NCI-H128 (cell line): Measurements from ENCODE around the gene TMEM140.
"Not testable (repeated sequence)": the region's sequence is repeated elsewhere in the genome, so short reads cannot be mapped to it uniquely, and the experiment has no call there.

Source experiments
- DNase-seq: peaks from one replicate; lab custom pipeline; 2025; ENCODE audit not compliant: unreplicated experiment; lab: John Stamatoyannopoulos, UW

TMEM140 gene

DNA sequence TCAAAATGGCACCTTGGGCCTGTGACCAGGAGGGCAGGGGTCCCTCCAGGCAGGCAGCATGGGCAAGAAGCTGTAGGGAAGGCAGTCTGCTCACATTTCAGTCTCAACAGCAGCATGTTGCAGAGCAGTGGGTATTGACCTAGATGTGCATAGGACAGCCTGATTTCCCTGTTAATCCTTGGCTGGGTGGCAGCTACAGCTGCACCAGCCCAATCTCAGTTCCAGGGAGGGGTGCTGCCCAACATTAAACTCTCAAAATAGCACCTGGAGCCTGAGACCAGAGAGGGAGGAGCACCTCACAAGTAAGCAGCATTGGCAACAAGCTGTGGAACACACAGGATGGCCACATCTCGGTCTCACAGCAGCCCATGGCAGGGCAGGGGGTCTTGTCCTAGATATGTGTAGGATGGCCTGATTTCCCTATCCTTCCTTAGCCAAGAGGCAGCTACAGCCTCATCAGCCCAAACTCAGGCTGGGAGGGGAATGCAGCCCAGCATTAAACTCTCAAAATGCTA lies 10.3 kb downstream of the TMEM140 start:
- no peak for DNase-seq

DNA sequence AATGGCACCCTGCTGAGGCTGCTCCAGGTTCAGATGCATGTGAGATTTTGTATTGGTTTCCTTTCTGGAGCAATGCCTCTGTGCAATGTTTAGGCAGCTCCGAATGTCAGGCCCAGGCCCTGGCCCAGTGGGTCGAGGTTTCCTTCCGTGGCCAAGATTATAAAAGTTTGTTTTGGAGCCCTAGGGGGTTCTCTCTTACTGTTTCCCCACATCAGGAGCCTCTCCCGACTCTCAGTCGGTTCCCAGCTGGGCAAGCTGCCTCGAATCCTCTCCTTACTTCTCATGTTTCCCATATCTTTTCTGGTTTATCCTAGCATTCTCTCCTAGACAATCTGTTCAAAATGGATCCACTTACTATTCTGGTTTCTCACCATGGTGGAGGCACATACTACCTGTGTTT lies 11.0 kb downstream of the TMEM140 start:
- DNase-seq = no peak

DNA sequence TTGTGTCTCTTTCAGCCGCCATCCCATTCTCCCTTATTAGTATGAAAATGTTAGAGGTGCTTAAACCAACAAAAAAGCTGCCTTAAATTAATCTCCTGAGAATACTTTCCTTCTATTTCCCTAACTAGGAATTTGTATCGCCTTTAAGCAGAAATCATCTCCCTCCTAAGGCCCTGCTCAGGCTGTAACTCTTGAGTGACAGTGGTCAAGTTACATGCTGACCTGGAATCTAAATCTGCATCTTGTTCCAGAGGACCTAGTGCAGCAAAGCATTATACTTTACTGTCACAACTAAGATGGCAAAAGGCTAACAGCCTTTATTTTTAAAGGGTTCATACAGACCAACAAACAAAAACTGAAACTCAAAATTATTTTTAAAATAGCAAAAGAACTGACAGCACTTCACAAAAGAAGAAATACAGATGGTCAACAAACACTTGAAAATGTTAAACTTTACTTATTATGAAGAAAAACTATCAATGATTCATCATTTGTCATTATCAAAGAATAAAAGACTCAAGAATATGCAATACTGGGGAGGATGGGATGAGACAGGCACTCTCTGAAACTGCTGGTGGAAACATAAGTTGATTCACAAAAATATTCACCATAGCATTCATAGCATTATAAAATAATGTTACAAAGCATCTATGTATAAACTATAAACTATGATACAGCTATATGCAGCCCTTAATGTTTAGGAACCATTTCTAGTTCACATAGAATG lies 11.7 kb downstream of the TMEM140 start:
- no peak for DNase-seq

DNA sequence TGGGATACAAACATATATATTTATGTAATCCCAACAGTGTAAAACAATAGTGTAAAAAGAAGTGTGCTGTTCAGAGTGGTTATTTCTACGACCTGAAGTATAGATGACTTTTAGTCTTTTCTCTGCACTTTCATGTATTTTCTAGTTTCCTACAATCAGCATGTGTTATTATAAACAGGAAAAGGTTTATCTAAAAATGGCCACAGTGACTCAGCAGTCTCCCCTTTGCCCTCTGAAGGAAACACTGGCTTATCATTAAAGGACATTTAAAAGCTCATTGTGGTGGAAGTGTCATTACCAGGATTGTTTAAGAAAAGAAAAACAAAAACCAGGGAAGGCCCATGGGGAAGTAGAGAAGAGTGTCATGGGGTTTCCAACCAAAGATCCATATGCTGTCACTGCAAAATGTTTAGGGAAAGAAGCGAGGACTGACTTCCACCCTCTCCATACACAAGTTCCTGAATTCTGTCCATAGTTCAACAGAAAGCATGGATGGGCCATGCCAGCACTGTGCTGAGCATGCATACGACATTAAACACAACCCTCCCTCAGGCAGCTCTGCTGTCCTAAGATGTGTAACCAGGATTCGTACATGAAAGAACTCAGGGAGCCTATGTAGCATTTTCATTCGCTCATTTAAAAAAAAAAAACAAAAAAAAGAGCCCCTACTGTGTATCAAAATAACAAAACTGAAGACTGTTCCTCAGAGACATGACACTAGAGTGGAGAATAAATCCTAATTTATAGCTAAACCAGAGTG lies 12.4 kb downstream of the TMEM140 start:
- DNase-seq = no peak

DNA sequence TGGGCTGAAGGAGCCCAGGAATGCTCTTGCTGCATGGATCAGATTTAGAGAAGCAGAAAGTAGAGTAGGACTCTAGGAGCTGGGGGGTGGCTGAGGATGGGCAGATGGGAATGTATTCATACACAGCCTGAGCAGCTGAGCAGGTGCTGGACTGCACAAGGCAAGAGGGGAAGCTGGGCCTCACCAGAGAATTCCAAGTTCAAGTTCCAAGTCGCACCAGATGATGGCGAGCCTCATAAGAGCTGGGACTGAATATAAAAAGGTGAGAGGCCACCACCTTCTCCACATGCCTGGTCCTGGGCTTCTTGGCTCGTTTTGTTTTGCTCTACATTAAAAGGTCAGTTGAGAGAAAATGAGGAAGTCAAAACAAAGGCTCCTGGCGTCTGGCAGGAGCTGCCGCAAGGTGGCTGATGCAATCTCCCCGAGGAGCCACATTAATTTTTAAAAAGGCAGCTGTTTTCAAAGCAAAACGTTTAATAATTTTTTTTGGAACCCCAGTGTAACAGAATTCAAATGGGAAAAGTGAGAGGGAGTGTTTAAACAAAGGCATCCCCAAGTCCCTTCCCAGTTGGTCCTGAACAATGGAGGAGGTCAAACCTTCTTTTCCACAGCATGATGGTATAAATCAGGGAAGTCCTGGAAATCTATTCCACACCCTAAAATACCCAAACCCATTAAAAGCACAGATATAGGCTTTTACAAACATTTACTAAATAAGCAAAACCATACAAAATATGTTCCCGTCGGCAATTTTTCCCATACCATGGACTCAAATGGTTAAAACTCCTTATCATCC lies 13.2 kb downstream of the TMEM140 start:
- no peak for DNase-seq

DNA sequence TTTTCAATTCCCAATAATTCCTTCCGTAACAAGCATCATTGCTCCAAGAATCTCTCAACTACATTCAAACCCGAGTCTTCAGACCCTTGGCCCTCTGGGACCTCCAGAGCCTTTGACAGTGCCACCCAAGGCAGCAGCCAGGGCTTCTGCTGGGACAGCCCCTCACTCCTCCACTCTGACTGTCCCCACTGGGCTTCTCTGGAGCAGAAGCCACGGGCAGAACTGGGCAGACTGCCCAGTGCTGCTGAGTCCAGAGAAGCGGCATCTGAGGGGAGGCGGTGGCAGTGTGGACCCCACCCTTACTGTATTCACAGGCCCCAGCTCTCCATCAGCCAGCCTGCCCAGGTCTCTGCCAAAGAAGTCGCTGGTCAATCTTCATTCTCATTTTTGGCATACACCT lies 13.8 kb downstream of the TMEM140 start:
- no peak for DNase-seq

DNA sequence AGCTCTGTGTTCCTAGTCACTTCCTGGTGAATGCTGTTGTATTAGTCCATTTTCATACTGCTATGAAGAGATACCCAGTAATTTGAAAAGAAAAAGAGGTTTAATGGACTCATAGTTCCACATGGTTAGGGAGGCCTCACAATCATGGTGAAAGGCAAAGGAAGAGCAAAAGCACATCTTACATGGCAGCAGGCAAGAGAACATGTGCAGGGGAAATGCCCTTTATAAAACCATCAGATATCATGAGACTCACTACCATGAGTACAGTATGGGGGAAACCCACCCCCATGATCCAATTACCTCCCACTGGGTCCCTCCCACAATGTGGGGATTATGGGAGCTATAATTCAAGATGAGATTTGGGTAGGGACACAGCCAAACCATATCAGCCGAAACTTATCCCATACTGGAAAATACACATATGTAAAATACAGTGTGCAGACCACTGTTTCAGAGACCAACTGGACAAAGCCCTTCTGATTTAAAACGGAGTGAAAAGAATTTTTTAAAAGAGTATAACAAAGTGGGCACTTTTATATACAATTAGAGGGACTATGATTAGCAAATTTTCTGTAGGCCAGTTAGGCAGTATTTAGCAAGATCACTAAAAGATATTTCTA lies 14.6 kb downstream of the TMEM140 start:
- no peak for DNase-seq

DNA sequence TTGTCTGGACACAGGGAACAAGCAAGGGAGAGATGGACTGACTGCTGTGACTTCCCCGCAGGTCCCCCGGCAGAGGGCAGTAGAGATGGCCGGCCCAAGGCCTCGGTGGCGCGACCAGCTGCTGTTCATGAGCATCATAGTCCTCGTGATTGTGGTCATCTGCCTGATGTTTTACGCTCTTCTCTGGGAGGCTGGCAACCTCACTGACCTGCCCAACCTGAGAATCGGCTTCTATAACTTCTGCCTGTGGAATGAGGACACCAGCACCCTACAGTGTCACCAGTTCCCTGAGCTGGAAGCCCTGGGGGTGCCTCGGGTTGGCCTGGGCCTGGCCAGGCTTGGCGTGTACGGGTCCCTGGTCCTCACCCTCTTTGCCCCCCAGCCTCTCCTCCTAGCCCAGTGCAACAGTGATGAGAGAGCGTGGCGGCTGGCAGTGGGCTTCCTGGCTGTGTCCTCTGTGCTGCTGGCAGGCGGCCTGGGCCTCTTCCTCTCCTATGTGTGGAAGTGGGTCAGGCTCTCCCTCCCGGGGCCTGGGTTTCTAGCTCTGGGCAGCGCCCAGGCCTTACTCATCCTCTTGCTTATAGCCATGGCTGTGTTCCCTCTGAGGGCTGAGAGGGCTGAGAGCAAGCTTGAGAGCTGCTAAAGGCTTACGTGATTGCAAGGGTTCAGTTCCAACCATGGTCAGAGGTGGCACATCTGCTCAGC lies 16.6 kb downstream of the TMEM140 start:
- DNase-seq = no peak

DNA sequence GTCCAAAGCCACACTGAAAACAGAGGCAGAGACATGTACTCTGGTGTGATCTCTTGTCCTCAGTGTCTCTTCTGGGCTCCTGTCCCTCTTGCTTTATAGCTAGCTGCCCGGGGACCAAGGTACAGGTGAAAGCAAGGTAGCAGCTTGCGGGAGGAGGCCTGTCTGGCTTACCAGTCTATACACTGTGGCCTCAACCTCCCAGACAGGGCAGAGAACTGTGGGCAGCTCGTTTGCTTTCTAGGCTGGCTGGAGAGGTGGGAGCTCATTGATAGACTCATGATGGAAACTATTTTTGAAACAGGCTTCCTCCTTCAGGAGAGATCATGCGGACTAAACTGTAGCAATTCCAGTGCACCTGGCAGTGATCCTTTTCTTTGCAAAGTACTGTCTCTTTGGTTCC lies 18.0 kb downstream of the TMEM140 start:
- no peak for DNase-seq

DNA sequence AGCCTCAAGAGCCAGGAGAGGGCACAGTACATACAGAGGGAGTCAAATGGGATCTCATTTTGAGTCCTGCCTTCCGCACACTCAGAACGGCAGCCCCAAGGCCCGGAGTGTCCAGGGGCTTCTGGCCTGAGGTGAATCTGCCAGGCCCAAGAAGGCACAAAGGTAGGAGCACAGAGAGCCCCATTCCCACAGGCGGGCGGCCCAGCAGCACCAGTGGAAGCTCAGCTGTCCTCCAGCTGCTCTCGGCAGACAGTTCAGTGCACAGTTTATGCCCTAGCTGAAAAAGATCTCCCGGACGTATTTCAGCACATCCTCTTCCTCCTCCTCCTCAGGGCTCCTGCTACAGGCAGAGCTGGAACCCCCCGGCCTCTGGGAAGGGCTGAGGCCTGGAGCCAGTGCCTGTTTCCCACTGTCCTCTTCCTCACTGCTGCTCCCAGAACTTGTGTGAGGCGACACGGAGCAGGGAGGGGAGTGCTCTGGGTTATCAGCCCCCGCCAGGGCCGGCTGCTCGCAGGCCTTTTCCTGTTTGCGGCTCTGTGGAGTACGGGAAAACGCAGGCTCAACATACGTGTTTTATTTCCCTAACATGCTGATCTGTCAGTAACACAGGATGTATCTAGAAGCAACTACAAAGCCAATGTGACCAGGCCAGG lies 18.6 kb downstream of the TMEM140 start:
- DNase-seq = no peak

DNA sequence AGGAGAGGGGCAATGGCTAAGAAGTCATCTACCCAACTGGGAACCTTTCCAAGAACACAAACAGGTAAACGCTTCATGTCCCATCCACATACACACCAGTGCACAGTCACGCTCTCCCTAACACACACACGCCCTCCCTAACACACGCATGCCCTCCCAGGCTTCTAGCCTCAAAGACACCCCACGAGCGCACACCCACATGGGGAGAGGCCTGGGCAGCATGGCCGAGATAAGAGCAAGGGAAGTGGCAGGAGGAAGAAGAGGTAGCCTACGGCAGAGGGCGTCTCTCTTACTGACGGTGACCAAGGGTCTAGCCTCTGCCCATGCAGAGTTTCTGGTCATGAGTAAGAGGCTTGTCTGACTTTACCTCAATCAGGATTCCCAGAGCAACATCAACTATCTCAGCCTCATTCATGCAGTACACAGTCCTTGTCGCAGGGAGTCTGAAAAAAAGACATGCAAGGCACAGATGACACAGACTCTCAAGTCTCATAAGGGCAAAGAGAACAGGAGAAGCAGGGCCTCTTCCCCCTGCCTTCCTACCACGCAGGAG lies 19.6 kb downstream of the TMEM140 start:
- DNase-seq = no peak

DNA sequence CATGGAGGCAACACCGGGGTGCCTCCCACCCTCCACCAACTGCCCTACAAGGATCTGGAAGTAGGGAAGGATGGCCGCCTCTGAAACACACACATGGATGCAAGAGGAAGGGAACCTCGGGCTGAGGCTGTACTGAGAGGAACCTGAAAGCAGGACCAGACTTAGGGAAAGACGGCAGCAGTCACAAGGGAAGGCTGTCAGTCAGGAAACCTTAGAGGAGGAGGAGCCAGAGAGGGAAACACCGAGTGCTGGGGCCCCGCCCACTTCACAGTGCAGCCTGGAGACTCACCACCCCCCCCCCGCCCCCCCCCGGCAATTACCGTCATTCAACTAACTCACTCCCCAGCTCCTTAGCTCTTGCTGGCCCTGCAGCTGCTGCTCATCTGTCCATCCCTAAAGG lies 20.1 kb downstream of the TMEM140 start:
- no peak for DNase-seq

DNA sequence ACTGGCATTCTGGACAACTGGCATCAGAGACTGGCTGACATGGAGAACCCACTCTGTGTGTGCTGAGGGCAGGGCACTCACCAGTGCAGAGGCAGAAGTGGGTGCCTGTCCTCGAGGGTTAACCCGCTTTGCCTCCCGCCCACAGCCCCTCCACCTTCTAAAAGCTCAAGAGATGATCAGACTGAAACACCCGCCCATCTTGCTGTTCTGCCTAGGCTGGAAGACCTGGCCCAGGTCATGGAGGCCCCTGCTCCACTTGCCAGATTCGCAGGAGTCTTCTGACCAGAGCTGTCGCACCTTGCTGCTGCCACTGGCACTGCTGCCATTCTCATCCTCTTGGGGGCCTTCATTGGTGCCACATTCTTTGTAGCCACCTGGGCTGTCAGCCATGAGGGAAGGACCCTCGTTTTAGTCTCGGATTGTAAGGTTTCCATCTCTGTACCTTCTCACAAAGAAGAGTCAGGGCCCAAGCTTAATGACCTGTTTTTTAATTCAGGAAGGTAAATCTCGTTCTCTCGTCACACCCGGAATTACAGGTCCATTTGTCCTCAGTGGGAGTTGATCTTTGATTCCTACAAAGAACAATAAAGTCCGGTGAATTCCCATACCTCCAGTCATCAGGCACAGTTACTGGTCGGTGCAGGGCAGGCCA lies 20.7 kb downstream of the TMEM140 start:
- no peak for DNase-seq

DNA sequence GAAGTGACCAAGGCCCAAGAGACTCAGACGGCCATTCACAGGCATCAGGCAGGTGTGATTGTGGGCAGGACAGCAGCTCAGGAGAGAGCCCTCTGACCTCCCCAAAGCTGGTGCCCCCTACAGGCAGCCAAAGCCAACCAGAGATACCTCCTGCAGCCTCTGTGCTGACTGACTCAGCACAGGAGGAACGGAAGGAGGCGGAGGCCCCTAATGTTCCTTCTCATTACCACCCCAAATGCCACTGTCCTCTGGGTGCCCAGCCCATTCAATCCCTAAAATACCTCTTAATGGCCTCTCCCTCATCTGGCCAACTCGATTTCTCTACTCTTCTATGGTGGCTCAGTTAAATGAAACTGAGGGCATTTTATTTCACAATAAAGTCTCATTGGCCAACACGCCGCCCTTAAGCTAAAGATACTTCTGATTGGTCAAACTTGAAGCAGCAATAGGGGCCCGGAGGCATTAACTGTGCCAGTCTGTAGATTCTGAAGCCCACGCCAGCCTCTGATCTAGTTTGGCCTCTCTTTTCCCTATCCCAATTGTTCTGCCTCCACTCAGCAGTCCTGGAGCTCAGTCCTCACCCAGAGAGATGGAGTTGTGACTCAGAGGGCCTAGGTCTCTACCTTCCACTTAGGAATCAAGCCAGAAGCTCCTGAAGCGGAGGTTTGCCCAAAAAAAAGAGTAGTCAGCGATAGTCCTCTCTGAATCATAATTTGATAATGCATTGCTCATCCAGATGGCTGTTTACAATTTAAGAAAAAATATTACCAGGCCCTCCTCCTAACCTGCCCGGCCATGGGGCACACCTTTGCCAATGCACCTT lies 21.5 kb downstream of the TMEM140 start:
- no peak for DNase-seq

DNA sequence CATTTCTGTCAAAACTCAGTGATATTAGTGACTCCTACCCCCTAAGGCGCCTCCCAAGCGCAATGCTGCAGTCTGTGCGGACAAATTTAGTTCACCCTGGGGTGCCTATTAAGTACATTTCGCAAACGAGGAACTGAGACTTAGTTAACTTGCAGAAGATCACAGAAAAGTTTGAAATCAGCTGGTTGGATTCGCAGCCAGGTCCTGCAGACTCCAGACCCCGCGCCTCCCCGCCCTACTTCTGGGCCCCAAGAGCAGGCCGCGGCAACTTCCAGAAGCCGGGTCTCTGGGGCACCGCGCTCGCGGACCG lies 22.0 kb downstream of the TMEM140 start:
- DNase-seq = no peak

DNA sequence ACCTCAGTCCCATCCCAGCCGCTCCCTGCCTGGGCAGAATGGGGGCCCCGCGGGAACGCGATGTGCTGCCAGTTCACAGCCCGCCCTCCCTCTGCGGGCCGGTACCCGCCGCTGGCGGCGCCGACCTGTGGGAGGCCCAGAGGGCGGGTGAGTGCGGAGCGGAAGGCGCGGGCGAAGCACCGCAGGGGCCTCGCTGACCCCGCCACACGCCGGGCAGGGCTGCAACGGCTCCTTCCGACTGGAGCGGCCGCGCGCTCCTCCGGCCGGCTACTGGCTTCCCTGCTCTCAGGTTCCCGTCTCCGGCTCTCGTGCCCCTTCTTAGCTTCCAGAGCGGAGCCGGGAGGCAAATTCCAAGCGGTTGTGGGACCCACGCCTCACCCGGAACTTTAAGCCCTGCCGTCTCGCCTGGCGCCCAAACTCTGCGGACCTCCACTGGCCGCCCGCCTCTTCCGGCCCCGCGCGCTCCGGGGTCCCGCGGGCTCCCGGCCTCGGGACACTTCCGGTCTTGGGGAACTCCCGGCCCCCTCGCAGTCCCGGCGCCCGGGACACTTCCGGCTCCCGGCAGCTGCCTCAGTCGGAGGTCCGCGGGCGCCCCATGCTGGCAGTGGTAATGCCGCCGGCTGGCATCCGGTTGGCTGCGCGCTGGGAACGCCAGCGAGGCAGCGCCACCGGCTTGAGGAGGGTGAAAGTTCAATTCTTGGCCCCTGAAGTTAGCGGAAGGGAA lies 22.6 kb downstream of the TMEM140 start, which contains the start of gene CYREN:
Gene CYREN (minus strand): TSS at position 434 of the 724 bp plus-strand sequence. CDS start 1,785 bp downstream, outside the sequence.
- peak; percentile 61 for DNase-seq

DNA sequence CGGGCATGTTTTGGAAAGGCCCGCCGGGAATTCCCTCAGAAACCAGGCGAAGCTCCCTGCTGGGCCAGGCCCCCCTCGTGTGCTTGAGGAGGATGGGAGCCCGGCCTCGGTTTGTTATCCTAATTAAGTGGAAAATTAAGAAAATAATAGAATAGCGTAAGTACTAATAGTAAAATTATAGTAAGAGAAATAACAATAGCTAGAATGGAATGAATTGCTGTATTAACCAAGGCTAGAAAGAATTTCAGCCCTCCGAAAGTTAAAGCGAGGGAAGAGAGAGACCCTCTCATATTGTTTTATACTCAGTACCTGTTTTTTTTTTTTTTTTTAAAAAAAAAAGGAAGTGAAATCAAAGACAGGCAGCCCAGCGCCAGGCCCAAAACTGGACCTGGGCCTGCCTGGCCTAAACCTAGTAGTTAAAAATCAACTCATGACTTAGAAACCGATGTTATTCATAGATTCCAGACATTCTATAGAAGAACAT lies 23.2 kb downstream of the TMEM140 start:
- DNase-seq = not testable (repeated sequence)
